Panc1 (cell line): Measurements from ENCODE around the gene PRKAG2. TPM values are rescaled to one million over a fixed set of nuclear protein-coding genes. Genes with fewer than 3 reads are reported as not detected.

Experiments used
- ATAC-seq: fragments of 200-7000 bp; cut with Tn5 transposase; 2 replicates; pipeline ENCODE4 v1.9.1; 2020; ENCODE audit warnings: mild to moderate bottlenecking, moderate library complexity
- BruUV-seq: library from RNA; stranded (reverse); fragments of 400-500 nt; replicated peaks from 2 replicates; lab custom pipeline; 2021; lab: Mats Ljungman, UMichigan
- CTCF ChIA-PET: fragments of 300-600 bp; sonication (Branson Sonifier 250); formaldehyde crosslinking; loops from one replicate; lab custom pipeline; 2022; ENCODE audit warnings: antibody characterized with exemption; lab: Charles Lee
- POLR2A ChIA-PET: fragments of 300-600 bp; sonication (Branson Sonifier 250); formaldehyde crosslinking; loops from one replicate; lab custom pipeline; 2022; ENCODE audit warnings: antibody characterized with exemption; lab: Charles Lee
- DNase-seq: peaks from one replicate; pipeline ENCODE4 v3.0.0-alpha.2; 2010; ENCODE audit warnings: low read depth, low spot score
- H3K27ac ChIP-seq: 2 replicates; pipeline ENCODE4 v1.5.1; 2011; ENCODE audit warnings: mild to moderate bottlenecking, low read length, inconsistent platforms
- H3K27me3 ChIP-seq: fragments of 200-500 bp; sonication (Bioruptor generic); 2 replicates; pipeline ENCODE4 v1.6.0; 2014; ENCODE audit warnings: low read length, inconsistent platforms; ENCODE audit not compliant: control insufficient read depth, insufficient read depth
- H3K36me3 ChIP-seq: fragments of 200-500 bp; sonication (Bioruptor generic); 2 replicates; pipeline ENCODE4 v1.5.1; 2014; ENCODE audit warnings: inconsistent platforms, mild to moderate bottlenecking, low read length, moderate library complexity; ENCODE audit not compliant: control insufficient read depth, insufficient read depth
- H3K4me1 ChIP-seq: 2 replicates; pipeline ENCODE4 v1.5.1; 2011; ENCODE audit warnings: inconsistent platforms, mild to moderate bottlenecking, low read length, moderate library complexity; ENCODE audit not compliant: control insufficient read depth, insufficient read depth
- H3K4me3 ChIP-seq, 2 experiments: 2 replicates each; pipeline ENCODE4 v1.5.1; 2011 to 2012; ENCODE audit warnings: low read depth in 2 of 2, low read length in 2 of 2, mild to moderate bottlenecking in 2 of 2, inconsistent platforms in 1 of 2, moderate library complexity in 1 of 2
- H3K9me3 ChIP-seq: fragments of 200-500 bp; sonication (Bioruptor generic); 2 replicates; pipeline ENCODE4 v1.5.1; 2014; ENCODE audit warnings: low read depth, mild to moderate bottlenecking, inconsistent platforms, low read length, moderate library complexity; ENCODE audit not compliant: control insufficient read depth, insufficient read depth
- POLR2AphosphoS5 ChIP-seq: IDR thresholded peaks from 2 replicates; pipeline ENCODE4 v1.6.1; 2012; ENCODE audit warnings: mild to moderate bottlenecking, low read depth, low read length, moderate library complexity
- REST ChIP-seq, 2 experiments: IDR thresholded peaks; 2 replicates each; pipeline ENCODE4 v1.6.1; 2011 to 2012; ENCODE audit warnings: low read depth in 2 of 2, control low read depth in 1 of 2, low read length in 1 of 2, mild to moderate bottlenecking in 1 of 2, moderate library complexity in 1 of 2; ENCODE audit not compliant: insufficient read depth in 1 of 2
- SIN3A ChIP-seq: IDR thresholded peaks from 2 replicates; pipeline ENCODE4 v1.6.1; 2012; ENCODE audit warnings: low read depth, mild to moderate bottlenecking, low read length, moderate library complexity, borderline replicate concordance; ENCODE audit not compliant: insufficient read depth
- TCF7L2 ChIP-seq: IDR thresholded peaks from 2 replicates; pipeline ENCODE4 v1.6.1; 2011; ENCODE audit warnings: mild to moderate bottlenecking, low read depth, low read length, inconsistent platforms
- in situ Hi-C: cut with HindIII; loops from 2 replicates; pipeline ENCODE4 v1.10.0; 2016; ENCODE audit warnings: low sequenced_read_pairs, low pct_unique_long_range_greater_than_20kb
- intact Hi-C: fragments of 100-400 bp; cut with micrococcal nuclease; formaldehyde crosslinking; loops from one replicate; pipeline ENCODE4 v1.10.0; 2022; ENCODE audit not compliant: unreplicated experiment
- total RNA-seq: library from RNA; stranded (reverse); gene quantifications from one replicate; pipeline ENCODE4 v1.2.1, GENCODE V29; 2021; ENCODE audit not compliant: unreplicated experiment
- TF ChIP-seq, protein P1 (sequence below): fragments of 450-650 bp; IDR thresholded peaks from 2 replicates; pipeline ENCODE4 v1.5.1; 2017; ENCODE audit warnings: mild to moderate bottlenecking

The PRKAG2 gene
- total RNA-seq, 1 experiment from 2014 or later: 71.6 TPM

- Histone ChIP-seq H3K27me3 (no peaks in the 10 kb centered on the region), H3K4me1 (no peaks in the 10 kb centered on the region), H3K27ac (no peak overlapping the region), H3K9me3 (no peaks in the 10 kb centered on the region), H3K4me3 (no peak overlapping the region), H3K36me3 (no peaks in the 10 kb centered on the region)
- ATAC-seq: no peak
- intact Hi-C loops: loop anchor here (10.0 kb wide), 1 partner anchor 89 kb away; the partner anchor contains the start of gene PRKAG2
- BruUV-seq: no TSS peak
- ChIA-PET CTCF (no interaction called here), POLR2A (no interaction called here)
- DNase-seq: no peak
- in situ Hi-C loops: no loop called here
- TF ChIP-seq SIN3A: no peak
- TF ChIP-seq REST (IDR thresholded peaks at IDR 0.05; ENCODE audit: insufficient read depth in 1 of 2, low read depth in 2 of 2, low read length in 1 of 2): no peak
- TF ChIP-seq POLR2AphosphoS5: no peak
- TF ChIP-seq TCF7L2: no peak
- TF ChIP-seq, protein P1, sequence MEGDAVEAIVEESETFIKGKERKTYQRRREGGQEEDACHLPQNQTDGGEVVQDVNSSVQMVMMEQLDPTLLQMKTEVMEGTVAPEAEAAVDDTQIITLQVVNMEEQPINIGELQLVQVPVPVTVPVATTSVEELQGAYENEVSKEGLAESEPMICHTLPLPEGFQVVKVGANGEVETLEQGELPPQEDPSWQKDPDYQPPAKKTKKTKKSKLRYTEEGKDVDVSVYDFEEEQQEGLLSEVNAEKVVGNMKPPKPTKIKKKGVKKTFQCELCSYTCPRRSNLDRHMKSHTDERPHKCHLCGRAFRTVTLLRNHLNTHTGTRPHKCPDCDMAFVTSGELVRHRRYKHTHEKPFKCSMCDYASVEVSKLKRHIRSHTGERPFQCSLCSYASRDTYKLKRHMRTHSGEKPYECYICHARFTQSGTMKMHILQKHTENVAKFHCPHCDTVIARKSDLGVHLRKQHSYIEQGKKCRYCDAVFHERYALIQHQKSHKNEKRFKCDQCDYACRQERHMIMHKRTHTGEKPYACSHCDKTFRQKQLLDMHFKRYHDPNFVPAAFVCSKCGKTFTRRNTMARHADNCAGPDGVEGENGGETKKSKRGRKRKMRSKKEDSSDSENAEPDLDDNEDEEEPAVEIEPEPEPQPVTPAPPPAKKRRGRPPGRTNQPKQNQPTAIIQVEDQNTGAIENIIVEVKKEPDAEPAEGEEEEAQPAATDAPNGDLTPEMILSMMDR: no peak
Measured at GRCh38 chr7:151786241-151786640, 90.7 kb downstream of the PRKAG2 start.

DNA sequence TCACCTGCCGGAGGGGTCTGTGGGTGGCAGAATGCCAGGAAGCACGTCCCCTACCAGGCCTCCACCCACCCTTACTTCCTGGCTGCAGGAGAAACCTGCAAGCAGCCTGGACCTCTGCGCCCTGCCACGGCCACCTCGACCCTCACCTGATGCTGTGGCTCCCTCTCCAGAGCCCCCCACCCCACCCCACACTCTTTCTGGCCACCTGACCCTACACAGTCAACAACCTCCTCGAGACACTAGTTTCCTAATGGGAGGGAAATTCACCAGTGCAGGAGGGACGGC is 91.3 kb downstream of the PRKAG2 start:
- Histone ChIP-seq H3K4me1 (no peaks in the 10 kb centered on the region), H3K4me3 (no peak overlapping the region), H3K27me3 (no peaks in the 10 kb centered on the region), H3K36me3 (no peaks in the 10 kb centered on the region), H3K9me3 (no peaks in the 10 kb centered on the region), H3K27ac (no peak overlapping the region)
- BruUV-seq: no TSS peak
- intact Hi-C loops: loop anchor here (10.0 kb wide), 1 partner anchor 89 kb away; the partner anchor contains the start of gene PRKAG2
- ChIA-PET POLR2A (no interaction called here), CTCF (no interaction called here)
- ATAC-seq: no peak
- in situ Hi-C loops: no loop called here
- no peak for TF ChIP-seq POLR2AphosphoS5
- TF ChIP-seq, protein P1: no peak
- TF ChIP-seq REST (IDR thresholded peaks at IDR 0.05; ENCODE audit: insufficient read depth in 1 of 2, low read depth in 2 of 2, low read length in 1 of 2): no peak
- DNase-seq: no peak
